GM19043 (cell line): Measurements from ENCODE around the gene KIF6.

ENCODE experiments used
- ATAC-seq: cut with Tn5 transposase; IDR thresholded peaks from one replicate; pipeline ENCODE4 v1.9.1; 2021; ENCODE audit warnings: low read depth; ENCODE audit not compliant: unreplicated experiment

KIF6 gene

GRCh38 chr6:39466631-39467030, 258.6 kb downstream of the KIF6 start:
- ATAC-seq = no peak

- no peak for ATAC-seq
These were observed 259.7 kb downstream of the KIF6 start for GRCh38 chr6:39465539-39465938.

- ATAC-seq = no peak
These were observed 261.1 kb downstream of the KIF6 start for GRCh38 chr6:39464067-39464466.

GRCh38 chr6:39453956-39454524, 271.2 kb downstream of the KIF6 start:
- ATAC-seq = no peak

- ATAC-seq = no peak
These were observed 272.0 kb downstream of the KIF6 start for GRCh38 chr6:39453241-39453640.

GRCh38 chr6:39452306-39453145, 272.7 kb downstream of the KIF6 start:
- no peak for ATAC-seq

- no peak for ATAC-seq
These were observed 273.4 kb downstream of the KIF6 start for GRCh38 chr6:39451831-39452230.

- ATAC-seq = no peak
These were observed 276.2 kb downstream of the KIF6 start for GRCh38 chr6:39449022-39449421.

GRCh38 chr6:39446909-39447308, 278.3 kb downstream of the KIF6 start:
- no peak for ATAC-seq

GRCh38 chr6:39445667-39446066, 279.5 kb downstream of the KIF6 start:
- no peak for ATAC-seq

GRCh38 chr6:39444479-39445019, 280.7 kb downstream of the KIF6 start:
- no peak for ATAC-seq

GRCh38 chr6:39441986-39442385, 283.2 kb downstream of the KIF6 start:
- no peak for ATAC-seq

- no peak for ATAC-seq
These were observed 283.9 kb downstream of the KIF6 start for GRCh38 chr6:39441301-39441700.

GRCh38 chr6:39440039-39440426, 285.2 kb downstream of the KIF6 start:
- ATAC-seq = no peak

- ATAC-seq = no peak
These were observed 285.7 kb downstream of the KIF6 start for GRCh38 chr6:39439342-39440038.

GRCh38 chr6:39433630-39434029, 291.6 kb downstream of the KIF6 start:
- no peak for ATAC-seq

- no peak for ATAC-seq
These were observed 292.7 kb downstream of the KIF6 start for GRCh38 chr6:39432330-39433025.

GRCh38 chr6:39430871-39431523, 294.2 kb downstream of the KIF6 start:
- ATAC-seq = no peak

- ATAC-seq = no peak
These were observed 294.8 kb downstream of the KIF6 start for GRCh38 chr6:39430446-39430845.

- no peak for ATAC-seq
These were observed 296.4 kb downstream of the KIF6 start for GRCh38 chr6:39428816-39429215.
